ENCODE results near the gene ICOSLG.
"Not testable (repeated sequence)": the region's sequence is repeated elsewhere in the genome, so short reads cannot be mapped to it uniquely, and the experiment has no call there.

Gene ICOSLG, protein sequence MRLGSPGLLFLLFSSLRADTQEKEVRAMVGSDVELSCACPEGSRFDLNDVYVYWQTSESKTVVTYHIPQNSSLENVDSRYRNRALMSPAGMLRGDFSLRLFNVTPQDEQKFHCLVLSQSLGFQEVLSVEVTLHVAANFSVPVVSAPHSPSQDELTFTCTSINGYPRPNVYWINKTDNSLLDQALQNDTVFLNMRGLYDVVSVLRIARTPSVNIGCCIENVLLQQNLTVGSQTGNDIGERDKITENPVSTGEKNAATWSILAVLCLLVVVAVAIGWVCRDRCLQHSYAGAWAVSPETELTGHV

DNA sequence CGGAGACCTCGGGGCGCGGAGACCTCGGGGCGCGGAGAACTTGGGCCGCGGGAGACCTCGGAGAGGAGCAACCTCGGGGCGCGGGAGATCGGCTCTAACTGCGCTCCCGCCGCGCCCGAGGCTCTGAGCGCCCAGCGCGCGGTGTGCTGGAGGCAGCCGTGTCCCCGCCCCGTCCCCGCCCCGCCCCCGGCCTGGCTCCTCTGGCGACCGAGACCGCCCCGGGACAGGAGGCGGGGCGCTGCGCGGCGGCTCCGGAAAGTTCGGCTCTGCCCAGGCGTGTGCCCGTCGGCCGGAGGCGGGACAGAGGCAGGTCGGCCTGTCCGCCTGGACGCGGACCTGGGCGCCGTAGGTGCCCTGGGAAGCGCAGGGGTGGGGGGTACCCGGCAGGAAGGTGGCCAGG lies at the start of gene ICOSLG:
ICOSLG (minus strand) TSS at position 102 of the 400 bp plus-strand sequence. CDS start 126 bp downstream, outside the sequence.
- not testable (repeated sequence) for DNase-seq

DNA sequence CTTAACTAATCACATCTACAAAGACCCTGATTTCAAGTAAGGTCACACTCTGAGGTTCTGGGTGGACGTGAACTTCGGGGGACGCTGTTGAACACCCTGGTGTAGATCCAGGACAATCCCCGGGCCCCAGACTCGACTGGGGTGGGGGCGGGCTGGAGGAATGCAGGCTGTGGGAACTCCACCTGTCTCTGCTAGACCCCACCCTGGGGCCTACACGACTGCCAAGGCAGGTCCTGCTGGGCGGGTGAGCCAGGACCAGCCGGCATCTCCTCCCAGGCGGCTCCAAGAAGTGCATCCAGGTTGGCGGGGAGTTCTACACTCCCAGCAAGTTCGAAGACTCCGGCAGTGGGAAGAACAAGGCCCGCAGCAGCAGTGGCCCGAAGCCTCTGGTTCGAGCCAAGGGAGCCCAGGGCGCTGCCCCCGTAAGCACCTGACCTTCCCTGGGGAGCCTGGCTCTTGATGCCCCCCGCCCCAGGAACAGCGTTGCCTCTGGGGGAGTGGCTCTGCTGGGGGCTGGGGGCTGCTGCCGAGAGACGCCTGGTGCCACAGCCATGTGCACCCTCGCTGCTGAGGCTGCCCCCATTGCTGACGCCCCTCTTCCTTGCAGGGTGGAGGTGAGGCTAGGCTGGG lies 48.8 kb upstream of the ICOSLG start:
- DNase-seq: no peak

DNA sequence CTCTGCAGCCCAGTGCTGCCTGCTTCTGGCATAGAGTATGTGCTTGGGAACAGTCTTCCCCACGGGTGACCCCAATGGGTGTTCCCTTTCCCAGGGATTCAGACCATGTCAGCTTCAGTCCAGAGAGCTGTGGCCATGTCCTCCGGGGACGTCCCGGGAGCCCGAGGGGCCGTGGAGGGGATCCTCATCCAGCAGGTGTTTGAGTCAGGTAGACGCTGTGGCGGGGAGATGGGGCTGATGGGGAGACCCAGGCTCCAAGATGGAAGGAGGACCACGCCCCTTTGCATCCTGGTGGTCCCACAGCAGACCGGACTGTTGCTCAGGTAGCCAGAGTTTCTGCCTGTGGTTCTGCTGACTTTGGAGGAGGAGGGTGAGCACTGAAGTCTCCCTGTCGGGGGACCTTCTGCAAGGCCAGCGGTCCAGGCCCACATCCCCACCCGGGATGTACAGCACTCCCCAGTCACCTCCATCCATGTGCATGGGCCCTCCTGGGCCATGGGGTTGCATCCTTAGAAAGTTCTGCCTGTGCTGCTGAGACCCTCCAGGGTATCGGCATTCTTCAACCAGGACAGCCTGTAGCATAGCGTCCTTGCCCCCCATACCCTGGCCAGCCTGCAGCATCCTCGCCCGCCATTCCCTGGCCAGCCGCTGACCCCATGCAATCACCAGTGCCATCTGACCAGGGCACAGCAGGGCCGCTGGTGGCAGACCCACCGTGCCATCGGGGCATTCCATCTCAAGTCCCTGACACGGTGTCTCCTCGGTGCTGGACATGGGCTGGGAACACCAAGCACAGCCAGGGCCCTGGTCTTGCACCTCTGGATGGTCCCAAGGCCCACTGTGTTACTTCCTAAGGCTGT lies 47.7 kb upstream of the ICOSLG start:
- no peak for DNase-seq

DNA sequence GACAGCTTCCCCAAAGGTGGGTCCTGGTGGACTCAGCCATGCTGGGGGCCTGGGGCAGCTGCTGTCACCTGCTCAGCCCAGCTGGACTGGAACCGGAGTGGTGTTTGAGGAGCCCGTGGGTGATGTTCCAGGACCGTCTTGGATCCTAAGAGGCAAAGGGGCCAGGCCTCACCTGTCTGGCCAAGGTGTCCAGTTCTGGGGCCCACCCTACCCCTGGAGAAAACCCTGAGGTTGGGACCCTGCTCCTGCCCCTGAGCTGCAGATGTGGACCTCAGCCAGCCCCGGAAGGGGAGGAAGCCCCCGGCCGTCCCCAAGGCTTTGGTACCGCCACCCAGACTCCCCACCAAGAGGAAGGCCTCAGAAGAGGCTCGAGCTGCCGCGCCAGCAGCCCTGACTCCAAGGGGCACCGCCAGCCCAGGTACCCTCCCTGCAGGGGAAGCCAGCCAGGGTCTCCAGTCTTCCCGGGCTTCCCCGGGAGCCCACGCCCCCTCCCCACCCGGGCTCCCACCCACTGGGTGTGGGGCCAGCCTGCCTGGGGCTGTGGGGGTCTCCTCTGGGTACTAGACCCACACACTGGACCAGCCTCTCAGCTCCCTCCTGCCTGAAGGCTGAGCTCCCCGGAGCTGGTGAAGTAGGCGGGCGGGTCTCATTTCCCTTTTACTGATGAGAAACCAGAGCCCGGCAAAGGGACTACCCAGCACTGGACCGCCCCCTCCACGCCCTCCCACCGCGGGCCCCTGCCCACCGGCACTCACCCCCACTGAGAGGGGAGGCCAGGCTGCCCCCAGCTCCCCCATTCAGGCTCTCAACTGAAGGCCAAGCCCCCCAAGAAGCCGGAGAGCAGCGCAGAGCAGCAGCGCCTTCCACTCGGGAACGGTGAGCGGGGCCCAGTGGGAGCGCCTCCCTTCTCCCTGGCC lies 46.2 kb upstream of the ICOSLG start:
- DNase-seq: no peak

DNA sequence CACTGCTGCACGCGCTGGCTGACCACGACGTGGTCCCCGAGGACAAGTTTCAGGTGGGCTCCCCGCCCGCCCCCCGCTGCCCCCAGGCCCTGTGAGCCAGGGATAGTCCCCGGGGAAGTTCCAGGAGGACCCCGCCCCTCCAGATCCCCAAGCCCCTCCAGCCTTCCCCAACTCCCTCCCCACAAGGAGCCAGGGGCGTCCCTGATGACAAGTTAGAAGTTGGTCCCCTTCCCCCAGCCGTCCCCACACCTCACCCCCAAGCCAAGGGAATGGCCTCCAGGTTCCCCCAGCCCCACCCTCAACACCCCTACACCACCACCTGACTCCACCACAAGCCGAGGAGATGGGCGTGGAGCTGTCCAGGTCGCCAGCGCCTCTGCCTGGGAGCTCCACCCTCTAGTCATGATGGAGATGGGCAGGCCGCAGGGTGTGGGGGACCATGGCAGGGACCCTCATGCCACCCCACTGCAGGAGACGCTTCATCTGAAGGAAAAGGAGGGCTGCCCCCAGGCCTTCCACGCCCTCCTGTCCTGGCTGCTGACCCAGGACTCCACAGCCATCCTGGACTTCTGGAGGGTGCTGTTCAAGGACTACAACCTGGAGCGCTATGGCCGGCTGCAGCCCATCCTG lies 45.5 kb upstream of the ICOSLG start:
- no peak for DNase-seq

DNA sequence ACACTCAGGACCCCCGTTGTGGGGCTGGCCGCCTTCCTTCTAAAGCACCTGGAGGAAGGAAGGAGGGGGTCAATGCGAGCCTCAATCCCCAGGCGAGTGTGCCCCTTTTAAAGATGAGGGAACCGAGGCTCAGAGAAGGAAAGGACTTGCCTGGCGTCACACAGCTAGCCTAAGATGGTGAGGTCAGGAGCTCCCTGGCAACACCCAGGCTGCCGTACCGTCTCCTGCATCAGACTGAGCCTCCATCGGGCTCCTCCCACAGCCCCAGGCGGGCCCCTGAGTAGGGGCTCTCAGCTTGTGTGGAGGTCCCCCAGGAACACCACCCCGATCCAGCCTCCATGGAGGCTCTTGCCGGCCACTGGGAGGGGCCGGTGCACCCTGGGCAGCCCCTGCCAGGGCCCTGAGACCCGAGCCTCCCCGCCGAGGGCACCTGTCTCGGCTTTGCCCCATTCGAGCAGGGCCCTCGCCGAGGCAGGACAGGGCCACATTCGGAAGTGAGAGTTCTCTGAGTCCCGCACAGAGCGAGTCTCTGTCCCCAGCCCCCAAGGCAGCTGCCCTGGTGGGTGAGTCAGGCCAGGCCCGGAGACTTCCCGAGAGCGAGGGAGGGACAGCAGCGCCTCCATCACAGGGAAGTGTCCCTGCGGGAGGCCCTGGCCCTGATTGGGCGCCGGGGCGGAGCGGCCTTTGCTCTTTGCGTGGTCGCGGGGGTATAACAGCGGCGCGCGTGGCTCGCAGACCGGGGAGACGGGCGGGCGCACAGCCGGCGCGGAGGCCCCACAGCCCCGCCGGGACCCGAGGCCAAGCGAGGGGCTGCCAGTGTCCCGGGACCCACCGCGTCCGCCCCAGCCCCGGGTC lies 44.6 kb upstream of the ICOSLG start, which contains the start of gene AIRE:
AIRE (plus strand) TSS at position 739 of the 855 bp plus-strand sequence. CDS start 131 bp downstream, outside the sequence.
- no peak for DNase-seq

DNA sequence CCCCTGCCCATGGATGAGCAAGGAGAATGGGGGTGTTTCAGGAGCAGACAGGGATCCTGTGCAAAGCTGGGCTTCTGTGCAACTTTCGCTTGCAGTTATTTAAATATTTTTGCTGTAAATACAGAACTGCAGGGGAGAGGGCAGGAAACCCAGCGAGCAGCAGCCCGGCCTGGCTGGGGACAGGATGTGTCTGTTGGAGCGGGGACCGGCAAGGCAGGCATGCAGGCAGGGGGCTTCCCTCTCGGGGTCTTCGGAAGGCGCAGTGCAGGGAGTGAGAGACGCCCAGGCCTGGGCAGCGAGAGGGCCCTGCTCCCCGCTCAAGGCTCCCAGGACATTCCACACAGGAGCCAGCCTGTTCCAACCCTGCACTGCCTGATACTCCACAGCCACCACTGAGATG lies 43.2 kb upstream of the ICOSLG start:
- no peak for DNase-seq

DNA sequence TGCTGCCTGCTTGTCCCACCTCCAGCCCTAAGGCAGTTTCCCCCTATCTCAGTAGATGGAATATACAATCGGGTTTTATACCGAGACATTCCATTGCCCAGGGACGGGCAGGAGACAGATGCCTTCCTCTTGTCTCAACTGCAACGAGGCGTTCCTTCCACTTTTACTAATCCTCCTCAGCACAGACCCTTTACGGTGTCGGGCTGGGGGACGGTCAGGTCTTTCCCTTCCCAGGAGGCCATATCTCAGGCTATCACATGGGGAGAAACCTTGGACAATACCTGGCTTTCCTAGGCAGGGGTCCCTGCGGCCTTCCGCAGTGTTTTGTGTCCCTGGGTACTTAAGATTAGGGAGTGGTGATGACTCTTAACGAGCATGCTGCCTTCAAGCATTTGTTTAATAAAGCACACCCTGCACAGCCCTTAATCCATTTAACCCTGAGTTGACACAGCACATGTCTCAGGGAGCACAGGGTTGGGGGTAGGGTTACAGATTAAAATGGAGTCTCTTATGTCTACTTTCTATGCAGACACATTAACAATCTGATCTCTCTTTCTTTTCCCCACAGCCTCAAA lies 42.6 kb upstream of the ICOSLG start:
- not testable (repeated sequence) for DNase-seq

DNA sequence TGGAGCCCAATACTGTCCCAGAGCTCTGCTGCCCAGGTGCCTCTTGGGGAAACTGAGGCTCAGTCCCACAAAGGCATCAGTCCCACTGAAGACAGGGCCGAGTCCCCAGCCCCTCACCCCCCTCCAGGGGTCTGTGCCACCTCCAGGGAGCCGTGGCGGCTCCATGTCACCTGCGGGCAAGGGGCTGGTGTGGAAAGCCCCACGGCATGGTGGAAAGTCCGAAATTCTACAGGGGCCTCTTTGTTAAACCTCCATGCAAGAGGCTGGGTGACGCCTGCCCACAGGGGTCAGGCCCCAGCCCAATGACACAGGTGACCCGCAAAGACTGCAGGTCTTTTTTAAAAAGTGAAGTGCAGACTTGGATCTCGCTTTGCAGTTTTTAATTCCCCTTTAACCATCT lies 41.6 kb upstream of the ICOSLG start:
- no peak for DNase-seq

DNA sequence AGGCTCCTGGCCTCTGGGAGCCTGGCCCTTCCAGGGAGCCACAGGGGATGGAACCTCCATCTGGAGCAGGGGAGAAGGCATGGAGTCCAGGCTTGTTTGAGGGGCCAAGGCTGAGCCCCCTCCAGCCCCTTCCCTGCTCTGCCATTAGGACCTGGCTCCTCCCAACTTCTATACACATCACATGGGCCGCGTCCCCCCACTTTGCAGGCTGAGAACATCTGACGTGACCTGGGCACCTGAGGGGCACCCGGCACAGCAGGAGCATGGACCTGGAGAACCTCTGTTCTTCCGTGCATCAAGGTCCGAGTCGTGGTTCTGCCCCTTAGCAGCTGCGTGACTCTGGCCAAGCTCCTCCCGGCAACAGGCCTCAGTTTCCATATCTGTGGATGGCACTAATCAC lies 41.1 kb upstream of the ICOSLG start:
- no peak for DNase-seq

DNA sequence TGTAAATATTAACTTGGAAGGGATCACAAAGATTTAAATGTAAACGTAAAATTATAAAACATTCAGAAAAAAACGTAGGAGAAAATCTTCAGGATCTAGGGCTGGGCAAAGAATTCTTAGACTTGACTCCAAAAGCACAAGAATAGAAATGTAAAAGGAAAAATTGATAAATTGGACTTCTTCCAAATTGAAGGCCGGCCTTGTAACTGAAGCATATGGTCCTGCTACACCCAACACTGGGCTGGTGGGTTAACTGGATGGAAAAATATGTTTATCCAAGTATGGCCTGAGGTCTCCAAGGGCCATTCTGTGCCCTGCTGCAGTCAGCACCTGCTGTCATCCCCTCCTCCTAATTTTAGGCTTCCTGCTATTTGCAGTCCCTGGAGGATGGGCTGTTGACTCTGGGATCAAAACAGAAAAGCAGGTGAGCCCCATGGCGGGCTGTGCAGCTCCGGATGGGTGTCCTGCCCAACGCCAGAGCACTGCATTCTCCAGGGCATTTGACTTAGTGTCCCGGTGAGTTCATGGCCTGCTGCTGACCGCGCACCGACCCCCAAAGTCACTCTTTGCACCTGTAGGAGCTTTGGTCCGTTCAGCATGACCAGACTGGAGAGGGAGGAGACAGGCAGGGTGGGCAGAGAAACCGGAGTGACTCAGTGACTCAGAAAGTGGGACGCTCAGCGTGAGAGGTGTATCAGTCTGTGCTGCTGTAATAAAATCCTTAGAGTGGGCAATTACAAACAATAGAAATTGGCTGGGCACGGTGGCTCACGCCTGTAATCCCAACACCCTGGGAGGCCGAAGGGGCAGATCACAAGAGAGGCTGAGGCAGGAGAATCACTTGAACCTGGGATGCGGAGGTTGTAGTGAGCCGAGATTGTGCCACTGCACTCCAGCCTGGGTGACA lies 38.9 kb upstream of the ICOSLG start:
- DNase-seq: no peak

DNA sequence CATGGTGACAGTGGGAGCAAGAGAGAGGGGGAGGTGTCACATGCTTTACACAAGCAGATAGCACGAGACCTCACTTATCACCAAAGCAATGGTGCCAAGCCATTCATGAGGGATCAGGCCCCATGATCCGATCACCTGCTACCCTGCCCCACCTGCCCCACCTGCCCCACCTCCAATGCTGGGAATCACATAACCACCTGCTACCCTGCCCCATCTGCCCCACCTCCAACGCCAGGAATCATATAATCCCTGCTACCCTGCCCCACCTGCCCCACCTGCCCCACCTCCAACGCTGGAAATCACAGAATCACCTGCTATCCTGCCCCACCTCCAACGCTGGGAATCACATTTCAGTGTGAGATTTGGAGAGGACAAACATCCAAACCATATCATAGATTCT lies 34.3 kb upstream of the ICOSLG start:
- no peak for DNase-seq

DNA sequence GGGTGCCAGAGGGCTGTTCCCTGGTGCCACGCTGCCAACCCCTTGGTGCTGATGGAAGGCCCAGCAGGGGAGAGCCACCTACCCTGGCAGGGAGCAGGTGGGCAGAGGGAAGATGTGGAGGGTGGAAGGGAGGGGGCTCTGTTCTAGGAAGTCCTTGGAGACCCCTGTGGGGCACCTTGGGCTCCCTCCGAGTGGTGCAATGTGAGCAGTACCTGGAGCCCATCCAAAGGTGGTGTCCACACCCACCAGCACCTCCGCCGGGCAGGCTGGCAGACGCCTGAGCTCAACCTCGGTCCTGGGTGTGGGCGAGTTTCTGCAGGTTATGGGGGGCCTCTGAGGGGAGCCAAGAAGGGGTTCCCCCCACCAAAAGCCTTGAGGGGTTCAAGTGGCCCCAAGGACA lies 32.3 kb upstream of the ICOSLG start:
- DNase-seq: no peak

DNA sequence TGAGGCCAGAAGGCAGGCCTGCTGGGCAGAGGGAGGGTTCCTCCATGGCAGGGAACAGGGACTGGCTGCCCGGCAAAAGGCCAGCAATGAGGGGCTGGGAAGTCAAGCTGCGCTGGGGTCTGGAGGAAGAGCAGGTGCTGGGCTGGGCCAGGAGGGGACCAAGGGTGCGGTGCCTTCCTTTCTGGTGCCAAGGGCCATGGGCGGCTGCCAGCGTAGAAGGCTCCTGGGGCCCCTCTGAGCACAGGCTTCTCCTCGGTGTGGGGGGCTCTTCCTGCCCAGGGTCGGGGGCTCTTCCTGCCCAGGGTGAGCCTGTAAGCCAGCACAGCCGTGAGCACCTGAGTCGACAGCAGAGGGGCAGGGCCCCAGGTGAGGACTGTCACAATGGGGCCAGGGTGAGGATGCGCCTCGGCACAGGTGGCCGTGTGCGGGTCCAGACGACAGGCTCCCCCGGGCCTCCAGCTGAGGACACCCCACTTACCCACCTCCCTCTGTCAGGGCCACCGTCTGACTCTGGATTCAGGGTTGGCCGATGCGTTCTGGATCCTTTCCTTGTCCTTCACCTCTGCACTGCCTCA lies 31.6 kb upstream of the ICOSLG start:
- DNase-seq: no peak

DNA sequence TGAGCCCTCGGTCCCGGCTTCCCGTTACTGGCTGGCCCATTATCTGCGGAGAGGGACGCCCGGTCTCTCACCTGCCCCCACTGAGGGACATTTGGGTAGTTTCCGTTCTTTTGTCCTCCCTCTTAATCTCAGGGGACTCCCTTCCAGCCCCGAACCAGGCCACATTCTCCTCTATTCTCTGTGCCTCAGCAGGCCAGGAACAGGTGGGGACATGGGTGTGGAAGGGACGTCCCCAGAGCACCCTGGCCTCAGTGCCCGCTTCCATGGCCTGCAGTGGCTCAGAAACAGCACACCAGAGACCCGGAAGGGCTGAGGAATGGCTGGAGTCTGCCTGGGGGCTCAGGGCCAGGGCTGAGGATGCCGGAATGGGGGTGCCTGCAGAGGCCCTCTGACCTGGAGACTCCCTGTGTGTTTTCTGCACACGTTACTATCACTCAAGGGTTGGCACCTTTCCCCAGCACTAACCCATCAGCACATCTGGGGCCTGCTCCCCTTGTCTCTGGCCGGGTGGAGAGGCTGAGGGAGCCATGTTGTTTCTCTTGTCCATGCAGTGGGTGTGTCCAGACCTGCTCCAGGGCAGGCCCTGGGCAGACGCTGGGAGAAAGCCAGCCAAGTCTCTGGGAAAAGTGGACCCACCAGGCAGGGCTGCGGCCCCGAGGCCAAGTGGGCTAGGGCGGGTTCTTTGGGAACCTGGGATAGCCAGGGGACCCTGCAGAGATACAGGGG lies 31.0 kb upstream of the ICOSLG start:
- DNase-seq: no peak

DNA sequence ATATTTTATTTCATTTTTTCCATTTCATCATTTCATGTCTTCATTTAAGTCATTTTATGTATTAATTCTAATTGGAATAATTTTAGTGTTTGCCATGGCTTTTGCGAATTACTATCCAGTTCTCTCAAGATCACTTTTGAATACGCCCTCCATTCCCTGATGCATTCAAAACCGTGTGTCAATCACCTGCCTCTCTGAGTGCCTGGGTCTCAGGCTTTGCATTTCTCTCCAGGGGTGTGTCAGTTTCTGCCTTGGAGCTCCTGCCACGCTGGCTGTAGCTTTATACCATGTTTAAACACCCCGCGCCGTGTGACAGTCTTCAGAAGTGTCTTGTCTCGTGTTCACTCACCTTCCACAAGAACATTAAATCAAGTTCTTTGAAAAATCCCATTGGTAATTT lies 28.3 kb upstream of the ICOSLG start:
- no peak for DNase-seq

DNA sequence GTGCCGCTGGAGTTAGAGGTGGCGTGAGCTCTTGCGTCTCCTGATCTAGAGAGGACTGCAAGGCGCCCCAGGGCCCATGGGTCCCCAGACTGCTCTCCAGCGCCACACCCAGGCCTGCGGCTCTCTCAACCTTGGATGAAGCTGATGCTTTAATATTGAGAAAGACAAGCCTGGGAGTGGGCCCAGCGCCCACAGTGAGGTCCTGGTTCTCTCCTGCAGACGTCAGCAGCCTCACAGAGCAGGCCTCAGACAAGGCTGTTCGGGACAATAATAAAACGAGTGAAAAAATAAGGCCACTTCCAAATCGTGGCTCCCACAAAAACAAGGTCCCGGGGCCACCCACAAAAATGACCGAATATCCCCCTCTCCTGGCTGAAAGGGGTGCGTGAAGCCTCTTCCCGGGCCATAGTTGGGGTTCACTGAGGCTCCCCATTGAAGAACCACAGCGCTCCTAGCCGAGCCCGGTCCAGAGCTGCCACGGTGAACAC lies 27.0 kb upstream of the ICOSLG start:
- peak; percentile 47 for DNase-seq

DNA sequence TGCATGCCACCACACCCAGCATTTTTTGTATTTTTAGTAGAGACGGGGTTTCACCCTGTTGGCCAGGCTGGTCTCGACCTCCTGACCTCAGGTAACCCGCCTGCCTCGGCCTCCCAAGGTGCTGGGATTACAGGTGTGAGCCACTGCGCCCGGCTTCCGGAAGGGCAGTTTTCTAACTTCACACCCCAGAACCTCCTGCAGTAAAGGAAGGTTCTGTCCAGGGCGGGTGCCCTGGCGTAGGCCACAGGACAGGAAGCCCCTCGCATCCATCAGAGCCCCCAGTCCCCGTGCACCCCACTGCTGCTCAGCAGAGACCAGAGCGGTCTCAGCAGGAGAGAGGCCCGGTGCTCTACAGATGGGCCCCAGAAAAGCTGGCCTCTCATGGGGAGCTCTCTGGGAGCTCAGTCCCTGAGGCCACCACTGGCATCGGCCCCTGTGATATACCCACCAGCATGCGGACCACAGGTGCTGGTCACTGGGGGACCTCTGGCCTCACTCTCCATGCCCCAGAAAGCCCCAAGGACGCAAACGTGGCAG lies 25.1 kb upstream of the ICOSLG start:
- no peak for DNase-seq

Data from CD4-positive, alpha-beta T cell treated with Interleukin-17A for 1 hour (primary cell).